Measurements from ENCODE around the gene WDR45.

The WDR45 gene

DNA sequence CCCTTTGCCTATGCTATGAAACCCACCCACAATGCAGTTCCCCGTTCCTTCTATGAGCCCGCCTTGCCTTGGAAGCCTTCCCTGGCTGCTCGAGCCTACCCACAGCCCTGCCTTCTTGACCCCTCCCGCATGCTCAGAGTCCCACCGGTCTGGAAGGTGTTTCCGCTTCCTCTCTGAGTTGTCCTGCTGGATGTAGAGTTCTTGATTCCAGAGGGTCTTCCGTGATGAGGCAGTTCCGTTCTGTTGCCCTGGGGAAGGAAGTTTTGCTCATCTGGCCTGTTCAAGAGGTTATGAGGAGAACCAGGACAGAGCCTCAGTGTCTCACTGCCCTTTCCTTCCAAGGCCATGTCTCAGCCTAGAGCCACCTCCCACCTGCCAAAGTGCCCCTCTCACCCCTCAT is 36.4 kb upstream of the WDR45 start:
- DNase-seq (ENCODE audit: insufficient read length, low spot score) (no peak), FAIRE-seq (no peak)
- TF ChIP-seq, protein P1, sequence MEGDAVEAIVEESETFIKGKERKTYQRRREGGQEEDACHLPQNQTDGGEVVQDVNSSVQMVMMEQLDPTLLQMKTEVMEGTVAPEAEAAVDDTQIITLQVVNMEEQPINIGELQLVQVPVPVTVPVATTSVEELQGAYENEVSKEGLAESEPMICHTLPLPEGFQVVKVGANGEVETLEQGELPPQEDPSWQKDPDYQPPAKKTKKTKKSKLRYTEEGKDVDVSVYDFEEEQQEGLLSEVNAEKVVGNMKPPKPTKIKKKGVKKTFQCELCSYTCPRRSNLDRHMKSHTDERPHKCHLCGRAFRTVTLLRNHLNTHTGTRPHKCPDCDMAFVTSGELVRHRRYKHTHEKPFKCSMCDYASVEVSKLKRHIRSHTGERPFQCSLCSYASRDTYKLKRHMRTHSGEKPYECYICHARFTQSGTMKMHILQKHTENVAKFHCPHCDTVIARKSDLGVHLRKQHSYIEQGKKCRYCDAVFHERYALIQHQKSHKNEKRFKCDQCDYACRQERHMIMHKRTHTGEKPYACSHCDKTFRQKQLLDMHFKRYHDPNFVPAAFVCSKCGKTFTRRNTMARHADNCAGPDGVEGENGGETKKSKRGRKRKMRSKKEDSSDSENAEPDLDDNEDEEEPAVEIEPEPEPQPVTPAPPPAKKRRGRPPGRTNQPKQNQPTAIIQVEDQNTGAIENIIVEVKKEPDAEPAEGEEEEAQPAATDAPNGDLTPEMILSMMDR (IDR thresholded peaks at IDR 0.05; ENCODE audit: insufficient read depth, missing control alignments) = no peak

DNA sequence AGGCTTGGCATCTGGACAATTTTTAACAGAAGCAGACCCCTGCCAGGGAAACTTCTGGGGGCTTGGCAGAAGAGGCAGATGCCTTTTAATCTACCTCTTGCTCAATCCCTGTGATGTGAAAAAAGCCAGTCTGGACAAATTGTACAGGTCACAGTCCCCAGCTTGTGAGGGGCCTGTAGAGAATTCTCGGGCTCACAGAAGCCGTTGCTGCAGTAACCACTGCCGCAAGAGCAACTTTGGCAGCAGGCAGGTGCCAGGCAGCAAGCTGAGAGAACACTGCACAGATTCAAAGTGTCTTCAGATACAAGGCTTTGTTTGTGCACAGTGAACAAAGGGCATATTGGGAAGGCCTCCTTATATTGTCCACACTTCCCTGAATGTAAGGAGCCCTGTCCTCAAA is 32.1 kb upstream of the WDR45 start:
- TF ChIP-seq, protein P1 (IDR thresholded peaks at IDR 0.05; ENCODE audit: insufficient read depth, missing control alignments) = no peak
- no peak for DNase-seq (ENCODE audit: insufficient read length, low spot score)
- no peak for FAIRE-seq

DNA sequence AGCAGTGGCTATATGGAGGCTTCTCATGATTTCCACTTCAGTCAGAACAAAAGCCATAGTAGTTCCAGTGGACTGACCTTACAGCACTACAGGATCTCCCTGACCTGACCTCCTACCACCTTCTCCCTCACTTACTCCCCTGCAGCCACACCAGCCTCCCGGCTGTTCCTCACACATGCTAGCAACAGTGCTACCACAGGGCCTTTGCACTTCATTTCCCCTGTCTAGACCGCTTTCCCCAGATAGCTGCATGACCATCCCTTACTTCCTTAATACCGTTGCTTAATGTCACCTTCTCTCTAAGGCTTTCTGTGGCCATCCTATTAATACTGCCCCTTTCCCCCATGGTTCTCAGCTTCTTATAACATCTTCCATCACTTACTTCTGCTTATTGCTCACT is 30.7 kb upstream of the WDR45 start:
- TF ChIP-seq, protein P1 (IDR thresholded peaks at IDR 0.05; ENCODE audit: insufficient read depth, missing control alignments) = no peak
- FAIRE-seq = no peak
- DNase-seq (ENCODE audit: insufficient read length, low spot score) = no peak

DNA sequence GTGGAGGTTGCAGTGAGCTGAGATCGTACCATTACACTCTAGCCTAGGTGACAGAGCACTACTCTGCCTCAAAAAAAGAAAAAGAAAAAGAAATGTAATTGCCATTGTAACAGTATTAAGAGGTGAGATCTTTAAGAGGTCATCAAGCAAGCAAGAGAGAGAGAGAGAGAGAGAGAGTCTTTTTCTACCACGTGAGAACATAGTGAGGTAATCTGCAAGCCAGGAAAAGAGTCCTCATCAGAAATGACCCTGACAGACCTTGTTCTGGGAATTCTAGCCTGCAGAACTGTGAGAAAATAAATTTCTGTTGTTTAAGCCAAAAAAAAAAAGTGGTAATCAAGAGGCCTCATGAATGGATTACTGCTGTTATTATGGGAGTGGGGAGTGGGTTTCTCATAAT is 29.0 kb upstream of the WDR45 start:
- TF ChIP-seq, protein P1 (IDR thresholded peaks at IDR 0.05; ENCODE audit: insufficient read depth, missing control alignments) = no peak
- no peak for DNase-seq (ENCODE audit: insufficient read length, low spot score)
- FAIRE-seq = no peak

DNA sequence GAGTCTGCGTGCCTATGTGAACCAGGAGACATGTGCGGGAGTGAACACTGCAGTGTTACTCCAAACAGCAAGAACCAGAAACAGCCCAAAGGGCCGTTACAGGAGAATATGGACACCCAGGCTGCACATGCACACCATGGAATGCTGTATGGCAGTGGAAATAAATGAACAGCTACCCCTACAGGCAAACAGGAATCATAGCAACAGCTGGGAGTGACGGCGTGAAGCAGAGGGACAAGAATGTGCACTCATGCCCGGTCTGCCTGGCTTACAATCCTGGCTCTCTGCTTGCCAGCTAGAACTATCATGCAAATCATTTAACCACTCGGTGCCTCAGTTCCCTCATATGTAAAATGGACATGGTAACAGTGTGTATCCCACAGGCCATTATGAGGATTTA is 27.2 kb upstream of the WDR45 start:
- DNase-seq (ENCODE audit: insufficient read length, low spot score) (no peak), FAIRE-seq (no peak)
- TF ChIP-seq, protein P1 (IDR thresholded peaks at IDR 0.05; ENCODE audit: insufficient read depth, missing control alignments) = peak; percentile 35

DNA sequence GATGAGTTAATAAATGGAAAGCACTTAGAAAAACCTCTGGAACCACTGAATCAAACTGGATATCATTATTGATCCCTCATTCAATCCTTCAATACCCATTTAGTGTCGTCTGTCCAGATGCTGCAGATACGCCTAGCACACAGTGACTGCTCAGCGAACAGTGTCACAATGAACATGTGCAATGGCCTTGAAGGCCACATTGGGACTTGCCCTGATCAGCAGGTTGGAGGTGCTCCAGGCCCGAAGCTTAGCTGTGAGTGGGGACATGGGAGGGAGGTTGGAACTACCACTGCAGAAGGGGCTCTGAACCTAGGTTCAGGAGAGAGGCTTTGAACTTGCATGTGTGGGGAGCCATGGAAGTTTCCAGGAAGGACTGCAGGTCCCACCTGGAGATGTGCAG is 26.6 kb upstream of the WDR45 start:
- TF ChIP-seq, protein P1 (IDR thresholded peaks at IDR 0.05; ENCODE audit: insufficient read depth, missing control alignments) = no peak
- FAIRE-seq (no peak), DNase-seq (ENCODE audit: insufficient read length, low spot score) (no peak)

DNA sequence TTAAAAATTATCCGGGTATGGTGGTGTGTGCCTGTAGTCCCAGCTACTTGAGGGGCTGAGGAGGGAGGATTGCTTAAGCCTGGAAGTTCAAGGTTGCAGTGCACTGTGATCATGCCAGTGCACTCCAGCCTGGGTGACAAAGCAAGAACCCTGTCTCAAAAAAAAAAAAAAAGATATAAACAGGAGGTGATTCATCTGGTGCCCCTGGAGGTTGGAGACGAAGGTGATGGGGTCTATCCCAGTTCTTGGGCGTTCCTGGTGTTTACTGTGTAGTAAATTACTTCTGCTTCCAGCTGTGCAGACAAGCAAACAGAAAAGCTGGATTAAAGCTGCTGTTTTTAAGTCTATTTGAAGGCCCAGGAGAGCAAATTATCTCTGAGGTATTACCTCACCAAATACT is 23.9 kb upstream of the WDR45 start:
- DNase-seq (ENCODE audit: insufficient read length, low spot score) = no peak
- FAIRE-seq = no peak
- TF ChIP-seq, protein P1 (IDR thresholded peaks at IDR 0.05; ENCODE audit: insufficient read depth, missing control alignments) = no peak
